NCI-H460 (cell line): ENCODE results near the gene CMTR1. TPM values are rescaled to one million over a fixed set of nuclear protein-coding genes. Genes with fewer than 3 reads are reported as not detected.

Source experiments
- DNase-seq: peaks from one replicate; pipeline ENCODE4 v3.0.0-alpha.2; 2016; ENCODE audit warnings: low read depth; ENCODE audit errors: extremely low read depth
- total RNA-seq: library from RNA; depleted of rRNA; stranded (reverse); fragments of >200 nt; shearing (Covaris generic); gene quantifications from 2 replicates; pipeline ENCODE4 v1.2.3, GENCODE V29; 2014; rRNA removed

CMTR1 gene
- total RNA-seq, 1 experiment from 2014 or later, result 21.1 TPM

DNA sequence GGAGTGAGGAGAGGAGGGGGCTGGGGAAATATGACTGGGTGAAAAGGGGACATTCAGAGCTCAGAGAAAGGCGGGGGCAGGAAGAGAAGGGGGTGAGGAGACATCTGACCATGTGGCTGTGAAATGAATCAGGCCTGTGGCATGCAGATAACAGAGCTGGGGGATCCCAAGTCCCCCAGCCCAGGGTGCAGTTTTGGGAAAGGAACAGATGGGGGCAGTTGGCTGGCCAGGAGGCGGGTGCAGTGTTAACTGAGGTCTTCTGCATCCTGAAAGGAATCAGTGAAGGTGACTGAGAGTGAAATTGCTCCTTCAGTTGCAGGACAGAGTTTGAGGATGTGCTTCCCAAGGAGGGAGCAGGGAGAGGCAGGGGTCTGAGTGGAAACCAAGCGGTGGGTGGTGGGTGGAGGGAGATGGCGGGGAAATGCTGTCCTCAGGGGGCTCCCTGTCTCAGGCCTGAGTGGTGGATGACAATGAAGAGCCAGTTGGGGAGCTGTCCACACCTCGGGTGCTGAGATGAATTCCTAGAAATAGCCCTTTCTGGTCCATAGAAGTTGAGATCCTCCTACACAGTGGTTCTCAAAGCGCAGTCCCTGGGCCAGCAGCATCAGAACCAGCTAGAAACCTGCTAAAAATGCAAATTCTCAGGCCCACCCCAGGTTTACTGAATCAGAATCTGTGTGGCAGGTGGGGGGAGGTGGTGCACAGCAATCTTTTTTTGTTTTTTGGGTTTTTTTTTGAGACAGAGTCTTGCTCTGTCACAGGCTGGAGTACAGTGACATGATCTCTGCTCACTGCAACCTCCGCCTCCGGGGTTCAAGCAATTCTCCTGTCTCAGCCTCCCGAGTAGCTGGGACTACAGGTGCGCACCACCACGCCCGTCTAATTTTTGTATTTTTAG lies 92.7 kb downstream of the CMTR1 start:
- DNase-seq, result peak; percentile 7

DNA sequence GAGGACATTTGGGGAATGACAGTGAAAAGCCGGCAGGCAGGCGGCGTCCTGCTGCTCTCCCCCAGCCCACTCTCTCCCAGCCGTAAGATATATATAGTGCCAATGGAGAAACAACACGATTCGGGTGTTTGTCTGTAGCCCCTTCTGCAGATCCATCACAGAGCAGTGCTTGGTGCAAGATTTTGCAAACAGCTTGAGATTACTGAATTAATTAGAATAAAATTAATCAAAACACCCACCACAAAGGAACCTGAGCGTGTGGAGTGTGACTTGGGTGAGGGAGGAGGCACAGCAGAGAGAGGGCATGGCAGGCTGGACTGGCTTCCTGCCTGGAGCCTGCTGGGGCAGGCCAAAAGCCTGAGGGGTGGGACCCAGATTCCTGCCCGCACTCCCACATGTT lies 95.5 kb downstream of the CMTR1 start:
- DNase-seq, result no peak

DNA sequence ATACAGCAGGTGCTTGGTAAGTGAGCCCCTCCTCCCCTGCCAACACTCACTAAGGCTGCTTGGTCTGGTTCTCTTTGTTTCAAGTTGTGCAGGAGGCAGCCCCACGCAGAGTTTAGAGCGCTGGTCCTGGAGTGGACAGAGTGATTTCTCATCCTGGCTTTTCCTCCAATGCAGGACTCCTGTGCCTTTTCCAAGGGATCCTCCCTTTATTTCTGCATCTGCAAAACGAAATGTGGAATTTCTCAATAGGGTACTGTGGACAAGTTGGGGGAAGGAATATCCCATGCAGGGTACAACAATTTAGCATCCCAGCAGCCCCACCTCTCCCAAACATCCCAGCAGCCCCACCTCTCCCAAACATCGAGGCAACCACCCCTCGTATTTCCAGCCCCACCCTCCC lies 97.3 kb downstream of the CMTR1 start:
- DNase-seq, result no peak

DNA sequence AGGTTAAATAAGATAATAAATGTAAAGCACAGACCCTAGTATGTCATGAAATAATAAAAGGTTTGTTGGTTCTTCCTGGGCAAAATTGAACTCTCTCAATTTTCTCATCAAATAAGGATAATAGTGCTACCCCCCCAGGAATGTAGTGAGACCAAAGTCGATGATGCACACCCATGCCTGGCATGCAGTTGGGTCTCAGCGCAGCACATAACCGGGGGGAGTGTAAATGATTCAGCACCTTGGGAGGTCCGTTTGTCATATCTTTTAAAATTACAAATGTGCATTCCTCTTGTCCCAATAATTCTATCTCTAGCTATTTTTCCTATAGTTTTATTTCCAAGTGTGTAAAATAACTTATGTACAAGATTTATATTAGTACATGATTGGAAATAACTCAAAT lies 98.0 kb downstream of the CMTR1 start:
- no peak for DNase-seq

Other genes starting within 250 kb of the CMTR1 start
- gene TBC1D22B, start 175.4 kb upstream of the CMTR1 start, total RNA-seq, result 7.2 and 8.6 TPM in 2 replicates
- 0.10 TPM in 1 of 2 replicates, not detected in the other for gene TMEM217, start 175.1 kb upstream of the CMTR1 start, total RNA-seq
- 16.5 and 17.6 TPM in 2 replicates for gene RNF8, start 79.2 kb upstream of the CMTR1 start, total RNA-seq
- 18.1 and 19.7 TPM in 2 replicates for gene CCDC167, start 66.7 kb downstream of the CMTR1 start, total RNA-seq